Measurements from ENCODE around the gene GPRIN3.

DNA sequence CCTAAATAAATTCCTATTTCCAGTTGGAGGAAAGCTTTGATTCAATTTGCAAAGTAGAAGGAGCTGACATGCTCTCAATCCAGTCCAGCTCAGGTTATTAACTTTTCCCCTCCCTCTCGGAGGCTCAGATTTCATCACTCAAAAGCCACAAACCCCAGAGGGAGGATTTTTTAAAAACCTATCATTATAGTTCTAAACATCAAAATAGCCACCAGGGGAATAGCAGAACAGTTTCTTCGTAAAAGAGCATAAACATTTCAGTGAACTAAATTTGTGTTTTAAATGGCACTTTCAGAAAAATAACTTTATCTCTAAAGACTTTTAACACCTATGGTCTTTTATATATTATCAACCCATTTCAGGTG, 8.8 kb downstream of the GPRIN3 start:
- TF ChIP-seq EZH2 (IDR thresholded peaks at IDR 0.05; ENCODE audit: borderline replicate concordance, low read depth, low read length, severe bottlenecking) (no peak), CTCF (IDR thresholded peaks at IDR 0.05; ENCODE audit: extremely low read depth in 1 of 2, insufficient read depth in 1 of 2, low read depth in 1 of 2, low read length in 2 of 2) (no peak), POLR2AphosphoS5 (IDR thresholded peaks at IDR 0.05; ENCODE audit: insufficient read depth, low read depth, low read length) (no peak), MYC (IDR thresholded peaks at IDR 0.05; ENCODE audit: low read depth, low read length) (no peak), POLR2A (IDR thresholded peaks at IDR 0.05; ENCODE audit: low read depth, low read length) (no peak)
- TF ChIP-seq, protein P1, sequence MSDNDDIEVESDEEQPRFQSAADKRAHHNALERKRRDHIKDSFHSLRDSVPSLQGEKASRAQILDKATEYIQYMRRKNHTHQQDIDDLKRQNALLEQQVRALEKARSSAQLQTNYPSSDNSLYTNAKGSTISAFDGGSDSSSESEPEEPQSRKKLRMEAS (IDR thresholded peaks at IDR 0.05; ENCODE audit: insufficient read depth, insufficient read length) = no peak
